ENCODE data around the gene FAM89A. TPM values are rescaled to one million over a fixed set of nuclear protein-coding genes. Genes with fewer than 3 reads are reported as not detected.

The FAM89A gene
- total and polyA plus RNA-seq, 9 of the 15 experiments (the other 6 are each of a cell fraction or from before 2014, with no cell fraction given), result 8.7 to 66.2 (median 43.3) TPM

GRCh38 chr1:231073331-231073730 is 33.3 kb upstream of the FAM89A start (continued):
- no peak for TF ChIP-seq ZBTB43 (CRISPR knock-in tag; IDR thresholded peaks at IDR 0.05)
- peak; percentile 49; the same call in 1 of the 2 replicates for TF ChIP-seq FOXM1 (IDR thresholded peaks at IDR 0.05; ENCODE audit: low read depth)
- no peak for TF ChIP-seq FOXM1 (CRISPR knock-in tag; IDR thresholded peaks at IDR 0.05; ENCODE audit: low read depth)
- no peak for TF ChIP-seq PTRF (tag; IDR thresholded peaks at IDR 0.05)
- peak; percentile 53; the same call in 1 of the 2 replicates for TF ChIP-seq CTBP1 (IDR thresholded peaks at IDR 0.05; ENCODE audit: borderline replicate concordance)
- TF ChIP-seq HNRNPK (IDR thresholded peaks at IDR 0.05; ENCODE audit: low read depth, low read length, poor library complexity, severe bottlenecking), result no peak
- no peak for TF ChIP-seq HMGN3 (IDR thresholded peaks at IDR 0.05; ENCODE audit: borderline replicate concordance, extremely low read depth, insufficient read length, low read depth, low read length)
- TF ChIP-seq PTTG1 (tag; IDR thresholded peaks at IDR 0.05; ENCODE audit: low read depth), result no peak
- TF ChIP-seq PML (IDR thresholded peaks at IDR 0.05; ENCODE audit: low read length), result peak; percentile 64; the same call in 1 of the 2 replicates
- no peak for TF ChIP-seq ETS2 (tag; IDR thresholded peaks at IDR 0.05; ENCODE audit: borderline replicate concordance, poor library complexity, severe bottlenecking)
- no peak for TF ChIP-seq NR2C1 (IDR thresholded peaks at IDR 0.05)
- TF ChIP-seq NR2C1 (tag; IDR thresholded peaks at IDR 0.05), result peak; percentile 53; the same call in 1 of the 2 replicates
- TF ChIP-seq PRPF4 (IDR thresholded peaks at IDR 0.05; ENCODE audit: insufficient read depth, low read depth, low read length, poor library complexity, severe bottlenecking), result no peak
- TF ChIP-seq STAT5B (CRISPR knock-in tag; IDR thresholded peaks at IDR 0.05), result no peak
- peak; percentile 70; the same call in 1 of the 2 replicates for TF ChIP-seq ARID3A (IDR thresholded peaks at IDR 0.05; ENCODE audit: borderline replicate concordance, low read depth, low read length)
- TF ChIP-seq TFE3 (CRISPR knock-in tag; IDR thresholded peaks at IDR 0.05), result no peak
- no peak for TF ChIP-seq HMBOX1 (IDR thresholded peaks at IDR 0.05)
- peak; percentile 95 for TF ChIP-seq SMAD4 (CRISPR knock-in tag; conservative IDR thresholded peaks at IDR 0.05)
- TF ChIP-seq ZBTB8A (IDR thresholded peaks at IDR 0.05; ENCODE audit: partially characterized antibody), result no peak
- TF ChIP-seq ZSCAN29 (IDR thresholded peaks at IDR 0.05), result no peak
- TF ChIP-seq PREB (CRISPR knock-in tag; IDR thresholded peaks at IDR 0.05), result no peak

Measured in K562 (cell line).